Measurements from ENCODE around the gene USP9X.

The USP9X gene

GRCh38 chrX:41116948-41117347, 31.7 kb downstream of the USP9X start:
- peak overlapping the region; percentile 34; the same call in 1 of the 2 replicates for H3K4me3 ChIP-seq (ENCODE audit: low read depth, low read length)
- DNase-seq (ENCODE audit: low read depth) = peak; percentile 84

GRCh38 chrX:41118156-41118555, 32.9 kb downstream of the USP9X start:
- peak overlapping the region; percentile 30 for H3K4me3 ChIP-seq (ENCODE audit: low read depth, low read length)
- peak; percentile 66 for DNase-seq (ENCODE audit: low read depth)
- no peak for TF ChIP-seq CTCF (IDR thresholded peaks at IDR 0.05; ENCODE audit: insufficient read depth, low read depth, low read length, missing control alignments)

More at GRCh38 chrX:41116948-41117347, 31.7 kb downstream of the USP9X start:
- TF ChIP-seq CTCF (IDR thresholded peaks at IDR 0.05; ENCODE audit: insufficient read depth, low read depth, low read length, missing control alignments) = no peak

DNA sequence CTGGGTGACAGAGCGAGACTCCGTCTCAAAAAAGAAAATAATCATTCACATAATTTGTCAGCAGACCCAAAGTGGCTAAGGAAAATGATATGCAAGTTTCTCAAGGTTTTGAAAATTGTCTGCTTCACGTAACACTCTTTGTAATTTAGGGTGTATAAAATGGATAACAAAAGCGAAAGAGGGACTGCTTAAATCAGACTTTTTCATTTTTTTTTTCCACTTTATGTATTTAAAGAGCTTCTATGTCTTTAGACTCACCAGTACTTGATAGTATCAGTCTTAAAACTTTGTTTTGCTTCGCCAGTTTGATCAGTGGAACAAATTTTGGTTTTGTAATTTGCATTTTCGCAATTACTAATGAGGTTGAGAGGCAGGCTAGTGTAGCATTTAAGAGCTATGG, 34.6 kb downstream of the USP9X start:
- DNase-seq (ENCODE audit: low read depth) = peak; percentile 40
- H3K4me3 ChIP-seq (ENCODE audit: low read depth, low read length) = peak overlapping the region; percentile 42
- TF ChIP-seq CTCF (IDR thresholded peaks at IDR 0.05; ENCODE audit: insufficient read depth, low read depth, low read length, missing control alignments) = no peak

- no peak for TF ChIP-seq CTCF (IDR thresholded peaks at IDR 0.05; ENCODE audit: insufficient read depth, low read depth, low read length, missing control alignments)
- DNase-seq (ENCODE audit: low read depth) = no peak
- H3K4me3 ChIP-seq (ENCODE audit: low read depth, low read length) = no peak overlapping the region
Observed at GRCh38 chrX:41121766-41122165, 36.5 kb downstream of the USP9X start.

DNA sequence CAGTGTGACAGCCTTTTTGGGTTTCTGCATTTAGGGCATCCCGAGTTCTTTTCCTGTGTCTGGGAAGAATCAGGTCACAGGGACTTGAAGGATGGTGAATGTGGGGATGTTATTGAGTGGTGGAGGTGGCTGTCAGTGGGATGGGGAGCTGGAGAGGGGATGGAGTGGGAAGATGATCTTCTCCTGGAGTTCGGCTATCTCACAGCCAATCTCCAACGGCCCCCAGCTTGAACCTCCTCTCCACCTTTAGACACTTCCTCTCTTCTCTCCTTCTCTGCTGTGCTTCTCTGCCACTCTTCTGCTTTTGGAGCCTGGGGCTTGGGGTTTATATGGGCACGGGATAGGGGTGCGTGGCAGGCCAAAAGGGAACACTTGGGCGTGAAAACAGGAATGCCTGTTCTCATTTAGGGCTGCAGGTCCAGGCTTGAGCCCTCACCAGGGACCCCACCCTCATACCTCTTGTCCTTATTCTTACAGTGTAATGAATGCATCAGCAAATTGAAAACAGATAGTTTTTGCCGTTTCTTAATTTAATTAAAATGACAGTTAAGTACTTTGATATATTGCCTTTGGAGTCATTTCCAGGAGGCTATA, 37.5 kb downstream of the USP9X start:
- no peak overlapping the region for H3K4me3 ChIP-seq (ENCODE audit: low read depth, low read length)
- no peak for DNase-seq (ENCODE audit: low read depth)
- no peak for TF ChIP-seq CTCF (IDR thresholded peaks at IDR 0.05; ENCODE audit: insufficient read depth, low read depth, low read length, missing control alignments)

GRCh38 chrX:41127477-41128192, 42.4 kb downstream of the USP9X start:
- TF ChIP-seq CTCF (IDR thresholded peaks at IDR 0.05; ENCODE audit: insufficient read depth, low read depth, low read length, missing control alignments) = no peak
- H3K4me3 ChIP-seq (ENCODE audit: low read depth, low read length) = no peak overlapping the region
- peak; percentile 21 for DNase-seq (ENCODE audit: low read depth)

Data from GM12865 (cell line).